NCI-H2107 treated with DMSO at 0.1 percent for 48 hours (cell line): ENCODE data around the gene LRRTM1.

Experiments used
- DNase-seq: peaks from one replicate; lab custom pipeline; 2025; ENCODE audit not compliant: unreplicated experiment; lab: John Stamatoyannopoulos, UW

The LRRTM1 gene

DNA sequence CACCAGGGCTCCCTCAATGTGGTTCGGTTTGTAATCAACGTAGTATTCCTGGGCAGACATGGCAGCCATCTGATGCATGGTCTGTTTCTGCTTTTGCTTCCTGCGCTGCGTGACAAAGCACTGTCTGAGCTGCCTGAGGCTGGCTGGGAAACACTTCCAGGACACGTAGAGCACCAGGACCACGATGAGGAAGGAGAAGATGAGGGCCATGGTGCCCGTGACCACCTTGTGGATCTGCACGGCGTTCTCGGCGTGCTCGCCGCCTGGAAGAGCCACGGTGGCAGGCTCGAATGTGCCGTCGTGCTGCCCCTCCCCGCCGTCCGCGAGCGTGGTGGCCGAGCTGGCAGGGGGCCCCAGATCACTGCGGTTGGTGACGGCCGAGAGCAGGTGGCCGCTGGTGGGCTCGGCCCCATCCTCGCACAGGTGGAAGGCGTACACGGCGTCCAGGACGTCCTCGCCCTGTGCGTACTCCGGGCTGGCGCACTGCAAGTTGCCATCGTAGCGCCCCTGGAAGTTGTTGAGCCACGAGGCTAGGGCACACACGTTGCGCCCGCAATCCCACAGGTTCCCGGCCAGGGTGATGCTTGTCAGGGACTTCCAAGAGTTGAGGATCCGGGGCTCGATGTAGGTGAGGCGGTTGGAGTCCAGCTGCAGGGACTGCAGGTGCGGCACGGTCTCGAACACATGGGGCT, 2.1 kb downstream of the LRRTM1 start:
- no peak for DNase-seq

DNA sequence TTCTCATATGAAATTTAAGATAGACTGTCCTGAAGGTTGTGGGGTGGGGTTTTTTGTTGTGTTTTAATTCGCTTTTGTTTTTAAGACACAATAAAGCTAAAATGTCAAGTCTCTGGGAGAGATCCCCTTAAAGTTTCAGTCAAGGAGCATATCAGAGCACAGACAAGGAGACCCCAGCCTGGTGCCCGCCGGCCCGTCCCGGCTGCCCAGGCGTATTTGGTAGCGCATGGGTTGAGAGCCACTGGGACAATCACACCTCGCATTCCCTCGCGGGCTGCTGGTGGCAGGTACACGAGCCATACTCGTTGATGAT, 2.6 kb downstream of the LRRTM1 start:
- DNase-seq = no peak

DNA sequence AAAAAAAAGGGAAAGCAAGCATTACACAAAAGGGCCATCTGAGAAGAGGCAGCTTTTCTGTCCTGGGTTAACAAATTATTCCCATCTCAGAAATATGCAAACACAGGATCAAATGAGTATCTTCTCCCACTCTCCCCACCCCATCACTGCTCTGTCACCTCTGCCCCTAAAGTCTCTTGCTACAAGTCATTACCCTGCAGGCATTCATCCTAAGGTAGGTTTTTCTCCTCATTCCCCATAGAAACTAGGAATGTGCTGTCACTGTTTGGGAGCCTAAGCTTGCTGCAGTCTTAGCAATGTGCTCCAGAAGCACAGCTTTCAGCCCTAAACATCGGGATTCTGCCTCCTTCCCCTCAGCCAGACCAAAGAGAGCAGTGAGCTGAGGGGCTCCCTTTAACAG, 3.6 kb downstream of the LRRTM1 start:
- no peak for DNase-seq

DNA sequence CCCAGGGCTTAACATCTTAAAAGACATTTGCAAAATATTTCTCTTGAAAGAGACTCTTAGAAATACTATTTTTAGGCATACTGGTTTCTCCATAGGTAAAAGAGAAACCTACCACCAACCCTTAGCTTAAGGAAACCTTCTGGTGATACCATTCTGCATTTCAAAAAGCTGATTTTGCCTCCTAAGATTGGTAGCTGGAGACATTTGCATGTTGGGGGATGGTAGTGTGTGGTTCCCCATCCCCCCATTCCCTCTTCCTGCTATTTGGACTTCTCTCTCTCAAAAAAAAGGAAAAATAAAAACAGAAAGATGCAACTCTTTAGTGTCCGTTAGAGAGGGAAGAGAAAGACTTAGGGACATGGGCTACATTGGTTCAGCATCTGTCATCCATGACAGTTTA, 4.2 kb downstream of the LRRTM1 start:
- DNase-seq = no peak

DNA sequence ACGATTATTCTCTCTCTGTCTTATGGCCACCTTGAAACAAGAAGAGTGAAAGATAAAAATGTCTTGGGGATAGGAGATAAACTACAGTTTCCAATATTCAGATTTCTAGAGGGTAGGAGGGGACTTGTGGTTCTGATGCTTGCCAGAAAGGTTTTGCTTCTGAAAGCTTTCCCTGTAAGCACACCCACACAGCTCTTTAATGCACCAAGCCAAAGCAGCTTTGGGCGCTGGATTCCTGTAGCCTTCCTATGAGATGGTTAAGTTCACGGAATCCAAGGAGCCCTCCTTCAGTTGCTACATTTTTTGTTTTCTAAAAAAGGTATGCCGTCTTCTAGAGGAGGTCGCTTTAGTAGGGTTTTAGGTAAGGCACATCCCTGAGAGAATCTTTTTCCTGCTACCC, 4.9 kb downstream of the LRRTM1 start:
- no peak for DNase-seq

DNA sequence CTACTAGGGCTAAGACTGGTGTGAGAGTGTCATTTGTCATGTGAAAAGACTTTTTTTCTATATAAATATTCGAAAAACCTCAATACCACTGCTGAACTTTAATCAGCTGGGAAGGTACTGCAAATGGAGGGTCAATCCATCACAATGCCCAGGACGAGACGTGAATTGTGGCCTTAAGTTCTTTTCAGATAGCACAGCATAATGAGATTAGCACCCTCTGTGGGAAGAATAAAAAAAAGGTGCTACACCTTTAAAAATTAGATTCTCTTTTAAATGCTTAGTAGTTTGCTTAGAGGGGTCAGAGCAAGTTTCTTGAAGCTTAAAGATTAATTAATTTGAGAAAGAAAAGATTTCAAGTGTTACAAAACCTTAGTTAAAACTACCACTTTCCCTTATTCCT, 5.6 kb downstream of the LRRTM1 start:
- no peak for DNase-seq

DNA sequence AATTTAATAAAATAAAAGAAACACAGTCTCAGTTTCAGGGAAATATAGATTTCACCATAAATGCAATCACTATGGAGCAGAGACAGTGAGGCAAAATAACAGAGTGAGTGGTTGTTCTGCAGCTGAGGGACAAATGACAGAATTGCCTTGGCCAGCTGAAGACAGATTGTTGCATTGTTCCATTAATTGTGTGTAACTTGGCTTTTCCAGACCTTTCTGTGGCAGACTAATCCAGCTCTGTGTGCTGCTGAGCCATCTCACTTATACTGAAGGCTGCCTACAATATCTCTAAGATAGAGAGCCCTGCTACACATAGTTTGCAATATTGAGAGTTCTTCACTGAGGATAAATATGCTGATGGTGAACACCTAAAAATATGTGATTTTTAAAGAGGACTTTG, 11.5 kb downstream of the LRRTM1 start:
- DNase-seq = no peak

DNA sequence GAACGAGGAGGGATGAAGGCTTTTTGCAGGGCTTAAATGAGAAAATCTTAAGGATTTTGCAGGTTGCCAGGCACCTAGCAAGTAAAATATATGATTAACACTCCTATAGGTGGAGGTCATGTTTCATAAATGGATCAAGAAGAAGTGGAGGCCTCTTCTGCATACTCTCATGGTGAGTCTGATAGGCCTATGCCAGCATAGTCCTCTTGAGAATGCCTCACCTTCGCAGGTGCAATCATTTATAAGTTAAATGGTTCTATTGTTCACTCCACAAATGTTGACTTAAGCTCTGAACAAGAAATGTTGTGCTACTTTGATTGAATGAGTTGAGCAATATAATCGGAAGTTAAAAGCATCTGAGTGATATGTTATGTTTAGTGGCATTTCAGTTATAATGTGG, 12.1 kb downstream of the LRRTM1 start:
- no peak for DNase-seq

DNA sequence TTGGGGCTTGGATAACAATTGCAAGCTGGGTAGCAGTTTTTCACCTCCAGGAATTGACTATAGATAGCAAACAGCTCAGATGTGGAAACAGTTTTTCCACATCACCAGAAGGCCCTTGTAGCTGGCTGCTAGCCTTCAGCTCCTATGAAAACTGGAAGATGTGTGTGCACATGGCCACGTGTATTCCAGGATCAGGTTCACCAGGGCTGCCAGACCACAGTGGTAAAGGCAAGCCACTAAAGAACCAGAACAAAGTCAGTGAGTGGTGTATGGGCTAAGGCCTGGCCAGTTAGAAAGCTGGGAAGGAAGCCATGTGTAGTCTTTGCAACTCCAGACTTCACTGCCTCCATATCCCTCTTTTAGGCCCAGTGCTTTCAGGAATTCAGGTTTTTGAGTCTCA, 12.9 kb downstream of the LRRTM1 start:
- DNase-seq = no peak

DNA sequence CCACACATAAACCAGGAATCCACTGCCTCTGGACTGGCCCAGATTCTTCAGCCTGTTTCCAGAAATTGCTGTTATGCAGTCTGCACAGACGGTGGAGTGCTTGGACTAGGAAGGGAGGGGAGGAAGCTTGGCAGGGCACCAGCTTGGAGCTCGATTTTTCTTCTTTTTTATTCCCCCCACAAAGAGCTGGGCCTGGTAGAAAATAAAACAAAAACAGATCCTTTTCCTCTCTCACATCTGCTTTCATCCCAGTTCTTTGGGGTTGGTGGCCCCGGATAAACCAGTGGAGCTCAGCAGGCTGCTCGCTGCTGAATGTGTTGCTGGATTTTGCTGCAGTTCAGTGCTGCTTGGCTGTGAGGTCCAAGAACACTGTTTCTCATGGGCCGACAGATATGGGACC, 16.0 kb downstream of the LRRTM1 start:
- no peak for DNase-seq

DNA sequence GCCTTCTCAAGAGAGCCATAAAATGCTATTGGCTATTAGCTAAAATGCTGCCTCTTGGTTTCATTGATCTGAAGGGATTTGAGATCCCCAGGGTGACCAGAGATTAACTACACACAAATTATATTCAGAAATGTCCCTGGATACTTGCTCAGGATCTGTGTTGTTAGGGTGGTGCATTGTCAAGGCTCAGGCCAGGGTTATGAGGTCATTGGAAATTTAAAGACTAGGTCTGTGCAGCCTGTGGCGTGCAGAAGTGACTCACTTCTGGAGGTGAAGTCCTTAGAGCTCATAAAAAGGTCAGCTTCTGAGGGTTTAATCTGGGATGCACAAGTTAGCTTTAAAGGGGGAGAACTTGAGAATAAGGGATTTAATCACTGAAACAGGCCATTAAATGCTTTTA, 23.5 kb downstream of the LRRTM1 start:
- DNase-seq = no peak

DNA sequence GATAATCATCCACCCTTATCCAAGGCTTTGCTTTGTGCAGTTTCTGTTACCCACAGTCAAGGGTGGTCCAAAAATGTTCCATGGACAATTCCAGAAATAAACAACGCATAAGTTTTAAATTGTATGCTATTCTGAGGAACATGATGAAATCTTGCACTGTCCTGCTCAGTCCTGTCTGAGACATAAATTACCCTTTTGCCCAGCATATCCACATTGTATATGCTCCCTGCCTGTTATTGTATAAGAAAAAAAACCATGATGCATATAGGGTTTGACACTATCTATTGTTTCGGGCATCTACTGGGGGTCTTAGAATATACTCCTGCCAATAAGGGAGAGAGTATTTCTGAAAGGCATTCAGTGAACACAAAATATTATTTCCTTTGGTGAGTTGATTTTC, 24.0 kb downstream of the LRRTM1 start:
- no peak for DNase-seq

DNA sequence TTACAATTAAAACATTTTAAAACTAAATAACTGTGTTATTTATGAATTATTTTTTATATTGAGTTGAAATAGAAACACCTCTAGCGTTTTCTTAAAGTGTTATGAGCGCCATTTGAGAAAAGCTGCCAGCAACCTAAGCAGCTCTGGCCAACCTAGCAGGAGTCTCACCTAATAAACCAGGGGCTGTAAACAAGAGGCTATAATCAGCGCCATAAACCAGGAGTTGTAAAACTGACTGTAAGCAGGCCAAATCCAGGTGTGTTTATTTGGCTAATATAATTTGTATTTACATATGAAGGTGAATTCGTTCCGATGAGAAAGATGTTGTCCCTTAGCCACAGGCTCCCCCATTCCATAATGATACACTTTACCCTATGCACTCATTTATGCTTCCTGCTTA, 34.7 kb downstream of the LRRTM1 start:
- no peak for DNase-seq

DNA sequence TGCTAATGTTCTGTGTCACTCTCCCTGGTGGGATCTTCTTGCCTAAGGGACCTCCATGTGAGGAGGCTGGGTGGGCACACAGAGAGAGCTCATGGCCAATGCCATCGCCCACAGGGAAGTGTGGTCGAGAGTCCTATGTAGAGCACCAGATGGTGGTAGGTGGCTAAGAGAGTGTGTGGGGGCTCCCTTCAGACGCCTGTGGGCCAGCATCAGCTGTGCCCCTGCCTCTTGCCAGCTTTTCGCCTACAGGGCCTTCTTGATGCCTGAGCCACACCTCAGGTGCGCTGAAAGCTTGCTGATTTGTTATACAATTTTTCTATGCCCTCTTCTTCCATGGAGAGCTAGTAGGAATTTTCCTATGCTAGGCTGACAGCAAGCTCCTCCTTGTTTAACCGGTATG, 38.3 kb downstream of the LRRTM1 start:
- no peak for DNase-seq

DNA sequence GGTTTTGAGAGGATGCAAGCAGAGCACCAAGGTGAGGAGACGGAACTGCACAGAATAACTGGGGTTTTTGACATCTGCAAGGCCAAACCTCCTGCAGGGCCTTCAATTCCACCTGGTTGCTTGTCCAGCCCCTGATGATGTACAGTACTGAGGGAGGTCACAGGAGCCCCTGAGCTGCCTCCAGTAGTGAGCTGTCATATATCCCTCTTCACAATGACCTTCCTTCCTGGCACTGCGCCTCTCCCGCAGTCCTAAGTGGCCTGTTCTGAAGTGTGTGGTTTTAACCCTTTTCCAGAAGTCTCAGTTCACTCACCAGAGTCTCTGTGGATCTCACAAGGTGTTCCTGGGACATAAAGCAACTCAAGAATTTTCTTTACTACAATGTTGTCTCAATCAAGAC, 45.3 kb downstream of the LRRTM1 start:
- no peak for DNase-seq

DNA sequence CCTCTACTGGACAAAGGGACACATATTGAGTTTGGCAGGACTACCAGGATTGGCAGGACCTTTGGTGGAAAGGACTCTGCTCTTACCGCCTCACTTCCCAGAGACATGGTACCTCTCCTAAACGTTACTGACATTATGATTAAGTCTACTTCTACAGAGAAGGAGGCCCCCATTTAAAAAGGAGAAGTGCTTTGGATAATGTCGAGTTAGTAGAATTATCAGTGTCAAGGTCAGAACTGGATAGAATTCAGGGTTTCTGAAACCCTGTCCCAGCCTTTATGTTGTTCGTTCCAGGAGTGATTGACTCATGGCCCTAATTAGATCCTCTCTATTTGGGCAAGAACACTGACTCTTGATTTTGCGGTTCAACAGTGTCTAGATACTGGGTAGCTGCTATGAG, 45.8 kb downstream of the LRRTM1 start:
- no peak for DNase-seq

DNA sequence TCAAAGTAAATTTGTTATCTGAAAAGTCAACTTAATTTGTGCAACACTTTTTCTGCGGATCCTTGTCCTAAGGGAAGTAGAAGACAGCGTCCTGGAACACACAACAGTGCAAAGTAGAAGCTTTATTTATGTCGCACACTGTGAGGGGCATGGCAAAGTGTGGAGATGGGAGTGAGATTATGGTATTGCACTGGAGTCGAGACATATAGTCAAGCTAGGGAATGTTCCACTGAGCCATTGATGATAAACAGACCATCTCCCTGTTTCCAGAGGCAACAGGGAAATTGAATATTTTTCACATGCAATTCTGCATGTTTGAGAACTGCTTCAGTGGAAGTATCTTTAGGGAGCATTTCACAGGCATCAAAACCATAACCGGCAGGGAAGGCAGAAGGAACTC, 46.2 kb downstream of the LRRTM1 start:
- DNase-seq = no peak

DNA sequence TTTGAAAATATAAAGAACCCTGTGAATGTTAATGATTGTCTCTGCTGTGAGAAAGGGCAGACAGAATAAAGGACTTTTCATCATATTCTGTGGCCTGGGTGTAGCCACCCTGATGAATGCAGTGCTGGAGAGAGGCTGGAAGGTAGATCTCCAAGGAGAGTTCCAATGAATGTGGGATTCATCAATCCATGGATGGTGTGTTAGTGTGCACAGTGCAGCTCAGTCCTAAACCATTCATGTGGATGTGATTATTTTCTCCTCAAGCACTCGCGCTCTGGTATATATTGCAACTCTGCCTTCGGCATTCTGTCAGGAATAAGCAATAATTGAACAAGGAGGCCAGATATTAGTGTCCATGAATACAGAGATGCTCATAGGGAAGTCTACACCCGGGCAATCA, 47.1 kb downstream of the LRRTM1 start:
- DNase-seq = no peak

DNA sequence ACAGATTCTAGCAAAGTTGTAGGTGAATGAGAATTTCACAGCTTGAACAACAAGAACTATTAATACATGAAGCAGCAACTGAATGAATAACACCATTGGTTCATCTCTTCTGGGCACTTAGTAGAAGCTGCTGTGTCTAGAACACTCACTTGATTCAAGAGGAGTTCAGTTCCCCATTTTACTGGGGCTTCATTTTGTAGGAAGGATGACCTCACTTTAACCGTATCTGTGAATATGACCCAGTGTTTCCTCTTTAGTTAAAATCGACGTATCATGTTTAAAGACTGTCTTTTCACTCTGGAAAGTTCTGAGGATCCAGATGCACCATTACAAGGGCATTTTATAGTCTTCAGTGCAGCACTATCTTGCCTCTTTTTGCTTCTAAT, 47.8 kb downstream of the LRRTM1 start:
- no peak for DNase-seq

DNA sequence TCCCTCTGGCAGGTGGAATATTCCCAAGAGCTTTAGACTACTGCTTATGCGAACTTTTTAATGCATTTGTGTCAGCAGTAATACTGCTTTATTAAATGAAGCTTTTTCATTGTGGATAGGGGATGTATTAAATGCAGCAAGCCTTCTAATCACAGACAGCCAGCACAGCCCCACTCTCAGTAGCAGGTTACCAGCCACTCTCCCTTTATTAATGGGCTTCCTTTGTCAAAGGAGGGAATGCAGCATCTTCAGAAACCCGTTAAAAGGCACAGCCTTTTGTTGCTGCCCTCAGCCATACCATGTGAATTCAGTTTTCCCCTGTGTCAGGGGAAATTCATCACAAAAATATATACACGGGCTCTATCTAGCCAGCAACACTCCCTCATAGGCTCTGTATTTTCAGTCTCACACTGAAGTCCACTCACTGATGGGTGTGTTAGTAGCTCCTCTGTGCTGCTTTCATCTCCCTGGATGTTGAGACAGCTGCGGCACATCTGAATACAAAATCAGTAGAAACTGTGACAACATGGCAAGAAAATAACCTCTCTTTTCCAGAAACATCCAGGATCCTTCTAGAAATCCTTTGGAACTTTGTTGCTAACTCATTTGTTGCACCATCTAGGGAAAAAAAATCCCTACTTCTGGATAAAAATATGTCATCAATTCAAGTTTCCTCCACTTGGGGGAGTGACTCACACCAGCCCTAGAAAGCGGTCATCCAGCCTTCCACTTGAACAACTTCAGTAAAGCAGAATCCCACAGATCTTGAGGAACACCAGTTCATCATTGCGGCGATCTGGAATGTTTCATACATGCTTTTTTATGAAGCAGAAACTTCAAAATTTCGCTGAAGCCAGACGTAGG, 48.4 kb downstream of the LRRTM1 start:
- DNase-seq = no peak

DNA sequence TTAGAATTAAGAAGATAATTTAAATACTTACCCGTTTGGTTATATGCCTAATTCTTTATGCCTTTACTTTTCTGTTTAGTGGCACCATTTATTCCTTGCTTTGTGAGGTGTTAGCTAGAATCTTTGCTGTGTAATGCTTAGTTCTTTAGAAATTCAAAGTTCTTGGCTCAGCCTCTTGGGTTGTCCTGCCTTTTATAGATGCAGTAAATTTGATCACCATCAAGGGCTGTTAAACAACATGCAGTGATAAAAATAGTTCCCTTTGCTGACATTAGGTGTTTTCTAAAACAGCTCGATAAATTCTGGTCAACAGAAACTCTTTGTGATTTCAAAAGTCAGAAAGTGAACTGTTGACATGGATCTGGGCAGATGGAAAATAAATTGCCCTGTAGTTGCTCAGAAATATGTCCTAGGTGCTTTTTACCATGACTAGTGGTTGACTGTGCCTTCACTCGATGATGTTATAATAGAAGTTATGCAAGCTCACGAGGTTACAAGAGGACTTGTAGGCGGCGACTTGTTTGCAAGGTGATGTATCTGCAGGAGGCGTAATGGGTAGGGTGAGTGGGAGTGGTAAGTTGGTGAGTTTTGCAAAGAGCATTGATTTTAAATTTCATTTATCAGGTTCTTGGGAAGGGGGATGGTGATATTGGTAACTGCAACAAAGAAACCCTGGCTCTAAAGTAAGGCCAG, 52.1 kb downstream of the LRRTM1 start:
- no peak for DNase-seq
